ENCODE results near the gene TMEM242.

- TF ChIP-seq CTCF (IDR thresholded peaks at IDR 0.05; ENCODE audit: insufficient read depth, low read depth, low read length): no peak
- no peak for TF ChIP-seq EZH2 (IDR thresholded peaks at IDR 0.05; ENCODE audit: insufficient read depth, low read length)
Observed at GRCh38 chr6:157346373-157346772, 23.1 kb upstream of the TMEM242 start.

All from astrocyte (in vitro differentiated cells and primary cell).